Neuronal stem cell (in vitro differentiated cells): Measurements from ENCODE around the gene PPFIBP1.
"Not testable (repeated sequence)": the region's sequence is repeated elsewhere in the genome, so short reads cannot be mapped to it uniquely, and the experiment has no call there.

Experiments
- DNase-seq: peaks from one replicate; pipeline ENCODE4 v3.0.0-alpha.2; 2013; ENCODE audit warnings: low spot score
- H2AFZ ChIP-seq: one replicate; pipeline ENCODE4 v1.6.1; 2013; ENCODE audit warnings: mild to moderate bottlenecking, low read length, inconsistent platforms
- H2AK5ac ChIP-seq: 2 replicates; pipeline ENCODE4 v1.6.1; 2013; ENCODE audit warnings: low read depth, mild to moderate bottlenecking, inconsistent platforms, low read length, moderate library complexity, mixed read lengths
- H2BK120ac ChIP-seq: 2 replicates; pipeline ENCODE4 v1.6.1; 2013; ENCODE audit warnings: low read depth, mild to moderate bottlenecking, inconsistent platforms, low read length, moderate library complexity, mixed read lengths
- H2BK12ac ChIP-seq: one replicate; pipeline ENCODE4 v1.6.1; 2013; ENCODE audit warnings: low read length, inconsistent platforms
- H2BK15ac ChIP-seq: 2 replicates; pipeline ENCODE4 v1.6.1; 2013; ENCODE audit warnings: mild to moderate bottlenecking, low read length, inconsistent platforms, mixed read lengths
- H2BK5ac ChIP-seq: one replicate; pipeline ENCODE4 v1.6.1; 2013; ENCODE audit warnings: inconsistent platforms, mild to moderate bottlenecking, low read length, moderate library complexity
- H3K14ac ChIP-seq: one replicate; pipeline ENCODE4 v1.6.1; 2013; ENCODE audit warnings: low read length, inconsistent platforms
- H3K18ac ChIP-seq: 2 replicates; pipeline ENCODE4 v1.6.1; 2013; ENCODE audit warnings: low read length, inconsistent platforms
- H3K23ac ChIP-seq: 2 replicates; pipeline ENCODE4 v1.6.1; 2013; ENCODE audit warnings: low read depth, mild to moderate bottlenecking, mixed read lengths, low read length, inconsistent platforms; ENCODE audit not compliant: poor library complexity
- H3K27ac ChIP-seq: replicated peaks from 3 replicates; pipeline ENCODE4 v1.5.1; 2013; ENCODE audit warnings: low read length, inconsistent platforms
- H3K27me3 ChIP-seq, 3 experiments: 2 replicates each; pipeline ENCODE4 v1.6.1; 2013; ENCODE audit warnings: low read length in 3 of 3, mild to moderate bottlenecking in 2 of 3, inconsistent platforms in 1 of 3, low read depth in 1 of 3, mixed read lengths in 1 of 3, moderate library complexity in 1 of 3; ENCODE audit not compliant: control insufficient read depth in 3 of 3, insufficient read depth in 3 of 3
- H3K36me3 ChIP-seq, 2 donors: replicated peaks in 1 of 2; 2 replicates each; pipeline ENCODE4 v1.6.1; 2013; ENCODE audit warnings: low read length in 2 of 2; ENCODE audit not compliant: control insufficient read depth in 2 of 2, insufficient read depth in 2 of 2
- H3K4ac ChIP-seq: 2 replicates; pipeline ENCODE4 v1.6.1; 2013; ENCODE audit warnings: inconsistent platforms, mild to moderate bottlenecking, low read length, moderate library complexity
- H3K4me1 ChIP-seq, 2 donors: 1 replicate in 1 of 2; 2 replicates in 1 of 2; pipeline ENCODE4 v1.6.1; 2013; ENCODE audit warnings: low read length in 2 of 2, low read depth in 1 of 2; ENCODE audit not compliant: control insufficient read depth in 2 of 2, insufficient read depth in 1 of 2
- H3K4me2 ChIP-seq: one replicate; pipeline ENCODE4 v1.6.1; 2013; ENCODE audit warnings: mild to moderate bottlenecking, low read length, inconsistent platforms; ENCODE audit not compliant: insufficient read depth, poor library complexity, severe bottlenecking
- H3K4me3 ChIP-seq, 2 donors: 2 replicates each; pipeline ENCODE4 v1.5.1; 2013; ENCODE audit warnings: low read length in 2 of 2, mild to moderate bottlenecking in 2 of 2, inconsistent platforms in 1 of 2, moderate library complexity in 1 of 2
- H3K79me1 ChIP-seq: one replicate; pipeline ENCODE4 v1.6.1; 2013; ENCODE audit warnings: low read depth, mild to moderate bottlenecking, inconsistent platforms, low read length, moderate library complexity
- H3K9ac ChIP-seq: one replicate; pipeline ENCODE4 v1.6.1; 2013; ENCODE audit warnings: mild to moderate bottlenecking, low read depth, low read length, inconsistent platforms; ENCODE audit not compliant: poor library complexity
- H3K9me3 ChIP-seq, 2 donors: replicated peaks in 1 of 2; 2 replicates each; pipeline versions ENCODE3 to v1.6.1; 2013; ENCODE audit warnings: low read length in 2 of 2, mild to moderate bottlenecking in 2 of 2, inconsistent platforms in 1 of 2, low read depth in 1 of 2, mixed read lengths in 1 of 2, moderate library complexity in 1 of 2; ENCODE audit not compliant: control insufficient read depth in 2 of 2, insufficient read depth in 1 of 2
- H4K8ac ChIP-seq: one replicate; pipeline ENCODE4 v1.6.1; 2013; ENCODE audit warnings: low read depth, mild to moderate bottlenecking, inconsistent platforms, low read length, moderate library complexity
- H4K91ac ChIP-seq: one replicate; pipeline ENCODE4 v1.6.1; 2013; ENCODE audit warnings: low read length, low read depth, mild to moderate bottlenecking, inconsistent platforms; ENCODE audit not compliant: poor library complexity
- whole genome bisulfite sequencing, 2 donors: extraction: QIAGEN DNeasy Blood & Tissue Kit; methylation state at CpG; one replicate each; pipeline ENCODE4 v1.1.7; 2013; ENCODE audit warnings: missing lambda C conversion rate in 2 of 2, mixed read lengths in 1 of 2; ENCODE audit not compliant: insufficient read length in 2 of 2, insufficient replicate concordance in 1 of 2; ENCODE audit errors: extremely low coverage in 2 of 2; 5-methylcytosine and 5-hydroxymethylcytosine counted together

PPFIBP1 gene

DNA sequence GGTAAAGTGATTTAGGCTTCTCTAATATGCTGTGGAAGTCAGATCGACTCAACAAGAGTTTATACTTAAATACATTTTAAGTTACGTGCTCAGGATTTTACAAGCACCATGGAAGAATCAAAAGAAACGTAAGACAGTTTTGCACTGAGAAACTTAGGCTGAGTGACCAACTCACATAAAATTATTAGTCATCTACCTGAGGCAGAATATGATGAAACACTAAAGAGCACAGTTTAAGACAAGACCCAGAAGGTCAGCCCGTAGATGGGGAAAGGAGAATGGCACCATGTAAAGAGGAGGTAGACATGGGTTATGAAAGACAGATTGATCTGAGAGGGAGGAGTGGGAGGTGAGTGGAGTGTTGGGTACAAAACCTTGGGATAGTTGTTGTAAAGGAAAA lies 118.4 kb downstream of the PPFIBP1 start:
- WGBS, 2 donors, result no CpG with 5 or more reads among the region's 4 CpGs
- H4K8ac ChIP-seq, H2AFZ ChIP-seq, H4K91ac ChIP-seq, H3K9ac ChIP-seq, H3K79me1 ChIP-seq, H3K4me1 ChIP-seq, H3K36me3 ChIP-seq, H3K27me3 ChIP-seq, H3K4me2 ChIP-seq, H3K18ac ChIP-seq, H2BK12ac ChIP-seq, H2BK5ac ChIP-seq, H3K27ac ChIP-seq, H3K4ac ChIP-seq, H2BK120ac ChIP-seq, H3K4me3 ChIP-seq, H3K14ac ChIP-seq, H2BK15ac ChIP-seq, H3K23ac ChIP-seq, H3K9me3 ChIP-seq, DNase-seq, H2AK5ac ChIP-seq: not testable (repeated sequence)

DNA sequence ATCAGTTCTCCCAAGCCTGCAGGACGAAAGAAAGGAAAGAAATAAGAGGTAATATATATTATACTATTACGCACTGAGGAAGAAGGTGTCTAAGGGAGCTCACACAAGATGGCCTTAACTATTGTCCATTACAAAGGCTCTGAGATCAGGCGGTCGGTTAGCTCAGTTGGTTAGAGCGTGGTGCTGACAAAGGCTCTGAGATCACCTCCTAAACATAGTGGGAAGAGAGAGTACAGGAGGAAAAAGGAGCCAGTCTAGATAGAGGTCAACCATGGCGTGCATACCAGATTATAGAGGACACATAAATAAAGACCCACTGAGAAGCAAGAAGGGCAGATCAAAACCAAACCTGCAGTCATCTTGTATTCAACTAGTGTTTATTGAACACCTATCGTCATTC lies 118.9 kb downstream of the PPFIBP1 start:
- H3K79me1 ChIP-seq, H4K91ac ChIP-seq, H2AK5ac ChIP-seq, H3K27ac ChIP-seq, DNase-seq, H3K27me3 ChIP-seq, H2BK12ac ChIP-seq, H2BK120ac ChIP-seq, H3K18ac ChIP-seq, H3K4me3 ChIP-seq, H3K14ac ChIP-seq, H4K8ac ChIP-seq, H3K4ac ChIP-seq, H3K23ac ChIP-seq, H3K9ac ChIP-seq, H2BK15ac ChIP-seq, H3K4me1 ChIP-seq, H2BK5ac ChIP-seq, H2AFZ ChIP-seq, H3K4me2 ChIP-seq, H3K9me3 ChIP-seq: not testable (repeated sequence)
- H3K36me3 ChIP-seq, result peaks cover 0 to 12% of the 10 kb centered on the region in 2 donors
- WGBS, 2 donors, result no CpG with 5 or more reads among the region's 7 CpGs

DNA sequence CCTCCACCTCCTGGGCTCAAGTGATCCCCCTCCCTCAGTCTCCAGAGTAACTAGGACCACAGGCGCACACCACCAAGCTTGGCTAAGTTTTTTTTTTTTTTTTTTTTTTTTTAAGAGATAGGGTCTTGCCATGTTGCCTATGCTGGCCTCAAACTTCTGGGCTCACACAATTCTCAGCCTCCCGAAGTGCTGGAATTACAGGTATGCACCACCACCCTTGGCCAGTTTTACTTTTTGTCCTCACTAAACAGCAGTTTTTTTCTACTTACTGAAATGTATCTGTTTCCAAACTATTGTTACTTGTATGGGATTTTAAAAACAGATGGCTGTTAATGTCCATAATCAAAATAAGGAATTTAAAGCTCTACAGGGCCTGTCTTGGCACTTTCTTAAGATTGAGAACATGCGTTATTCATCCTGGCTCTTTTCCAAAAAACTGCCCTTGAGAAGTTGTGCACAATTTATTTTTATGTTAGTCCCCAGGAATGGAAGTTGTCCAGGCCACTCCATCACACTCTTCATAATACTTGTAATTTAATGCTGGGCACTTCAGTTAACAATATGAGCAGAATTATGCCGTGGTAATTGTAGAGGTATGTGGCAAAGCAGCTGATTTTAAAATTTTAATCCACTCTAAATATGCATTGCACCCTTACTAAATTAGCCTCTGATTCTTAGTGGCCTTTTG lies 120.3 kb downstream of the PPFIBP1 start:
- Histone ChIP-seq H3K4me1 (peaks cover 0 to 1% of the 10 kb centered on the region in 2 donors), H3K14ac (no peak overlapping the region), H4K91ac (no peak overlapping the region), H2BK15ac (no peak overlapping the region), H3K79me1 (no peaks in the 10 kb centered on the region), H3K36me3 (peaks cover 0 to 18% of the 10 kb centered on the region in 2 donors), H4K8ac (no peak overlapping the region), H3K9ac (no peak overlapping the region), H3K9me3 (no peaks in the 10 kb centered on the region), H2BK12ac (no peak overlapping the region), H3K23ac (no peak overlapping the region), H3K4me2 (no peak overlapping the region), H2BK5ac (no peak overlapping the region), H3K27ac (no peak overlapping the region), H3K4me3 (no peak overlapping the region), H2AFZ (no peak overlapping the region), H2BK120ac (no peak overlapping the region), H2AK5ac (no peak overlapping the region), H3K4ac (no peak overlapping the region), H3K27me3 (no peaks in the 10 kb centered on the region), H3K18ac (no peak overlapping the region)
- DNase-seq, result no peak
- WGBS, 2 donors, result no CpG with 5 or more reads among the region's 4 CpGs

DNA sequence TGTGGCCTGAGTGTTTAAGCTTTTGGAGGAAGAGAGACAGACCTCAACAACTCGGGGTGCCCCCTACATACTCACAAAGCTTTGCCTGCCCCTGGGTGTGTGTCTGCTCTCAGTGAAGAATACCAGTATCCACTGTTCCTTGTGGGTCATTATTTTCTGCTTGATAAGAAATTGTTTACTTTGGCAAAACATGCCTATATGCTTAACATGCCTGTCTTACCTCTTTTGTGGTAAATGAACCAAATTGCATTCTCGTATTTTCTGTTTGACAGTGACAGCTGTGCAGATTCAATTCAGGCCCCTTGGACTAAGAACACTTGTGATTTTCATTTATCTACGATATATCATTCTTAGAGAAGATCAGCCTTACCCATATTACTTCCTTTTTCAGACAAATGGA lies 121.7 kb downstream of the PPFIBP1 start:
- H3K9me3 ChIP-seq, result no peaks in the 10 kb centered on the region
- H3K27ac ChIP-seq, result no peak overlapping the region
- no peak overlapping the region for H2BK15ac ChIP-seq
- H2BK120ac ChIP-seq, result no peak overlapping the region
- H4K8ac ChIP-seq, result no peak overlapping the region
- H3K9ac ChIP-seq, result no peak overlapping the region
- no peak overlapping the region for H3K14ac ChIP-seq
- no peak overlapping the region for H2BK12ac ChIP-seq
- H2AK5ac ChIP-seq, result no peak overlapping the region
- H4K91ac ChIP-seq, result no peak overlapping the region
- H3K4me1 ChIP-seq, result no peaks in the 10 kb centered on the region
- no peak overlapping the region for H3K18ac ChIP-seq
- no peaks in the 10 kb centered on the region for H3K79me1 ChIP-seq
- H3K4me2 ChIP-seq, result no peak overlapping the region
- H3K36me3 ChIP-seq, result peaks cover 0 to 24% of the 10 kb centered on the region in 2 donors
- no peak overlapping the region for H2BK5ac ChIP-seq
- H2AFZ ChIP-seq, result no peak overlapping the region
- no peak for DNase-seq
- H3K4me3 ChIP-seq, result no peak overlapping the region
- no peak overlapping the region for H3K4ac ChIP-seq
- WGBS, 2 donors, result no CpG with 5 or more reads among the region's 3 CpGs
- H3K27me3 ChIP-seq, result no peaks in the 10 kb centered on the region
- H3K23ac ChIP-seq, result no peak overlapping the region
